ENCODE data around the gene B4GALT6. TPM values are rescaled to one million over a fixed set of nuclear protein-coding genes. Genes with fewer than 3 reads are reported as not detected.

The B4GALT6 gene
- total and polyA plus RNA-seq, 9 of the 15 experiments (the other 6 are each of a cell fraction or from before 2014, with no cell fraction given) = 0.03 to 0.27 (median 0.08) TPM

- peak; percentile 39 for TF ChIP-seq CXXC5 (CRISPR knock-in tag; IDR thresholded peaks at IDR 0.05)
- 0 out of 2 replicates have a peak, but pooled peaks have one; percentile 58 for TF ChIP-seq EZH2 (IDR thresholded peaks at IDR 0.05; ENCODE audit: borderline replicate concordance, low read depth, low read length)
- no peak for TF ChIP-seq RFX7 (CRISPR knock-in tag; IDR thresholded peaks at IDR 0.05)
- 0 out of 2 replicates have a peak, but pooled peaks have one; percentile 13 for TF ChIP-seq PHF8 (IDR thresholded peaks at IDR 0.05; ENCODE audit: borderline replicate concordance, low read length)
- TF ChIP-seq ZMIZ1 (IDR thresholded peaks at IDR 0.05; ENCODE audit: low read depth in 2 of 2, low read length in 2 of 2) = no peak
These were observed at the start of gene B4GALT6 (continued) for GRCh38 chr18:31684279-31685096.

GRCh38 chr18:31731628-31732027 lies 47.2 kb upstream of the B4GALT6 start:
- no peak for FAIRE-seq
- Histone ChIP-seq H3K9ac (ENCODE audit: insufficient read depth in 1 of 2, low read depth in 2 of 2, low read length in 2 of 2) (no peak overlapping the region), H3K79me2 (ENCODE audit: control insufficient read depth, insufficient read depth, low read length) (no peaks in the 10 kb centered on the region), H3K36me3 (ENCODE audit: control insufficient read depth, insufficient read depth, low read length) (no peaks in the 10 kb centered on the region), H3K27me3 (ENCODE audit: control insufficient read depth in 2 of 2, insufficient read depth in 2 of 2, low read length in 2 of 2) (0 out of 5 replicates have a peak, but pooled peaks cover 0 to 2% of the 10 kb centered on the region in 2 experiments), H3K27ac (ENCODE audit: extremely low read depth, low read depth, low read length) (no peak overlapping the region), H3K4me3 (no peak overlapping the region), H3K9me3 (replicated peaks; ENCODE audit: control insufficient read depth, insufficient read depth, low read depth, low read length) (no peaks in the 10 kb centered on the region), H3K4me1 (replicated peaks in 1 of 2; ENCODE audit: control insufficient read depth in 2 of 2, insufficient read depth in 2 of 2, low read length in 2 of 2) (no peaks in the 10 kb centered on the region), H2AFZ (ENCODE audit: low read depth, low read length) (no peak overlapping the region), H3K9me1 (ENCODE audit: control insufficient read depth, insufficient read depth, low read length) (no peaks in the 10 kb centered on the region), H3K4me2 (ENCODE audit: insufficient read depth, low read length) (no peak overlapping the region), H4K20me1 (replicated peaks; ENCODE audit: control insufficient read depth, insufficient read depth, low read length) (no peaks in the 10 kb centered on the region; the same call in 1 of the 2 replicates)
- DNase-seq (ENCODE audit: extremely low read depth in 1 of 4, low spot score in 3 of 4) = no peak
- CTCF ChIA-PET (ENCODE audit: low intra/inter-chr PET ratio) = no interaction called here
- 6% methylated on average over 3 of the region's 3 CpGs for WGBS (ENCODE audit: insufficient coverage, low coverage, missing lambda C conversion rate)
- no peak for ATAC-seq
- no TSS peak for BruUV-seq (replicated peaks)
- intact Hi-C loops (cut with micrococcal nuclease) (no loop called here), in situ Hi-C loops (cut with MboI) (no loop called here)
- POLR2A ChIA-PET = interaction anchor here (0.6 kb wide), 1 partner anchor 1870 kb away, joined by 3 read pairs; no protein-coding TSS in a partner anchor
- TF ChIP-seq ZNF143 (CRISPR knock-in tag; IDR thresholded peaks at IDR 0.05) (no peak), ZNF347 (CRISPR knock-in tag; IDR thresholded peaks at IDR 0.05; ENCODE audit: low read depth) (no peak), MBD1 (CRISPR knock-in tag; IDR thresholded peaks at IDR 0.05) (no peak), CHAMP1 (IDR thresholded peaks at IDR 0.05) (no peak), HES1 (IDR thresholded peaks at IDR 0.05; ENCODE audit: low read depth) (no peak)
